ENCODE results near the gene NDST1.
A peak's percentile ranks its signal among the peaks of the same experiment; 100 is the strongest.

Gene NDST1

GRCh38 chr5:150590979-150591695 lies 83.2 kb downstream of the NDST1 start:
- Histone ChIP-seq H3K27ac (ENCODE audit: low read depth, low read length) (peak overlapping the region; percentile 86), H3K9me3 (ENCODE audit: control insufficient read depth in 5 of 5, low read length in 5 of 5) (no peaks in the 10 kb centered on the region), H3K27me3 (ENCODE audit: control insufficient read depth in 5 of 5, insufficient read depth in 4 of 5, low read length in 5 of 5) (no peaks in the 10 kb centered on the region), H3K9ac (ENCODE audit: low read length in 5 of 5) (peak overlapping the region in 3 of 5 donors; percentile 13 to 38 (median 15)), H3K36me3 (ENCODE audit: control insufficient read depth in 5 of 5, insufficient read depth in 5 of 5, low read length in 5 of 5) (no peaks in the 10 kb centered on the region), H3K4me1 (ENCODE audit: control insufficient read depth in 5 of 5, insufficient read depth in 5 of 5, low read length in 5 of 5) (peaks cover 16 to 71% (median 57%) of the 10 kb centered on the region in 5 donors), H3K4me3 (ENCODE audit: low read depth in 1 of 5, low read length in 5 of 5) (peak overlapping the region in 1 of 5 donors; percentile 4)

- no peak overlapping the region for H3K4me3 ChIP-seq (ENCODE audit: low read depth in 1 of 5, low read length in 5 of 5)
- H3K9me3 ChIP-seq (ENCODE audit: control insufficient read depth in 5 of 5, low read length in 5 of 5): no peaks in the 10 kb centered on the region
- no peak overlapping the region for H3K27ac ChIP-seq (ENCODE audit: low read depth, low read length)
- no peak overlapping the region for H3K9ac ChIP-seq (ENCODE audit: low read length in 5 of 5)
- H3K36me3 ChIP-seq (ENCODE audit: control insufficient read depth in 5 of 5, insufficient read depth in 5 of 5, low read length in 5 of 5): no peaks in the 10 kb centered on the region
- peaks cover 16 to 83% (median 57%) of the 10 kb centered on the region in 5 donors for H3K4me1 ChIP-seq (ENCODE audit: control insufficient read depth in 5 of 5, insufficient read depth in 5 of 5, low read length in 5 of 5)
- H3K27me3 ChIP-seq (ENCODE audit: control insufficient read depth in 5 of 5, insufficient read depth in 4 of 5, low read length in 5 of 5): no peaks in the 10 kb centered on the region
Measured at GRCh38 chr5:150593593-150593992, 85.7 kb downstream of the NDST1 start.

GRCh38 chr5:150593996-150594395 lies 86.1 kb downstream of the NDST1 start:
- Histone ChIP-seq H3K36me3 (ENCODE audit: control insufficient read depth in 5 of 5, insufficient read depth in 5 of 5, low read length in 5 of 5) (no peaks in the 10 kb centered on the region), H3K27me3 (ENCODE audit: control insufficient read depth in 5 of 5, insufficient read depth in 4 of 5, low read length in 5 of 5) (no peaks in the 10 kb centered on the region), H3K27ac (ENCODE audit: low read depth, low read length) (no peak overlapping the region), H3K9me3 (ENCODE audit: control insufficient read depth in 5 of 5, low read length in 5 of 5) (no peaks in the 10 kb centered on the region), H3K4me3 (ENCODE audit: low read depth in 1 of 5, low read length in 5 of 5) (no peak overlapping the region), H3K9ac (ENCODE audit: low read length in 5 of 5) (no peak overlapping the region), H3K4me1 (ENCODE audit: control insufficient read depth in 5 of 5, insufficient read depth in 5 of 5, low read length in 5 of 5) (peaks cover 17 to 87% (median 57%) of the 10 kb centered on the region in 5 donors)

- Histone ChIP-seq H3K9me3 (ENCODE audit: control insufficient read depth in 5 of 5, low read length in 5 of 5) (no peaks in the 10 kb centered on the region), H3K27ac (ENCODE audit: low read depth, low read length) (peak overlapping the region; percentile 74), H3K36me3 (ENCODE audit: control insufficient read depth in 5 of 5, insufficient read depth in 5 of 5, low read length in 5 of 5) (no peaks in the 10 kb centered on the region), H3K27me3 (ENCODE audit: control insufficient read depth in 5 of 5, insufficient read depth in 4 of 5, low read length in 5 of 5) (no peaks in the 10 kb centered on the region), H3K4me1 (ENCODE audit: control insufficient read depth in 5 of 5, insufficient read depth in 5 of 5, low read length in 5 of 5) (peaks cover 14 to 88% (median 57%) of the 10 kb centered on the region in 5 donors), H3K9ac (ENCODE audit: low read length in 5 of 5) (no peak overlapping the region), H3K4me3 (ENCODE audit: low read depth in 1 of 5, low read length in 5 of 5) (no peak overlapping the region)
Measured at GRCh38 chr5:150595466-150596031, 87.6 kb downstream of the NDST1 start.

GRCh38 chr5:150596313-150596712 lies 88.4 kb downstream of the NDST1 start:
- H3K36me3 ChIP-seq (ENCODE audit: control insufficient read depth in 5 of 5, insufficient read depth in 5 of 5, low read length in 5 of 5): no peaks in the 10 kb centered on the region
- no peaks in the 10 kb centered on the region for H3K27me3 ChIP-seq (ENCODE audit: control insufficient read depth in 5 of 5, insufficient read depth in 4 of 5, low read length in 5 of 5)
- no peak overlapping the region for H3K4me3 ChIP-seq (ENCODE audit: low read depth in 1 of 5, low read length in 5 of 5)
- peak overlapping the region; percentile 74 for H3K27ac ChIP-seq (ENCODE audit: low read depth, low read length)
- H3K4me1 ChIP-seq (ENCODE audit: control insufficient read depth in 5 of 5, insufficient read depth in 5 of 5, low read length in 5 of 5): peaks cover 9 to 83% (median 51%) of the 10 kb centered on the region in 5 donors
- no peaks in the 10 kb centered on the region for H3K9me3 ChIP-seq (ENCODE audit: control insufficient read depth in 5 of 5, low read length in 5 of 5)
- peak overlapping the region in 1 of 5 donors; percentile 33 for H3K9ac ChIP-seq (ENCODE audit: low read length in 5 of 5)

GRCh38 chr5:150596826-150597225 lies 88.9 kb downstream of the NDST1 start:
- H3K4me3 ChIP-seq (ENCODE audit: low read depth in 1 of 5, low read length in 5 of 5): no peak overlapping the region
- H3K4me1 ChIP-seq (ENCODE audit: control insufficient read depth in 5 of 5, insufficient read depth in 5 of 5, low read length in 5 of 5): peaks cover 7 to 83% (median 48%) of the 10 kb centered on the region in 5 donors
- H3K9me3 ChIP-seq (ENCODE audit: control insufficient read depth in 5 of 5, low read length in 5 of 5): no peaks in the 10 kb centered on the region
- no peaks in the 10 kb centered on the region for H3K36me3 ChIP-seq (ENCODE audit: control insufficient read depth in 5 of 5, insufficient read depth in 5 of 5, low read length in 5 of 5)
- no peak overlapping the region for H3K9ac ChIP-seq (ENCODE audit: low read length in 5 of 5)
- peak overlapping the region; percentile 74 for H3K27ac ChIP-seq (ENCODE audit: low read depth, low read length)
- H3K27me3 ChIP-seq (ENCODE audit: control insufficient read depth in 5 of 5, insufficient read depth in 4 of 5, low read length in 5 of 5): no peaks in the 10 kb centered on the region

- peaks cover 7 to 85% (median 40%) of the 10 kb centered on the region in 5 donors for H3K4me1 ChIP-seq (ENCODE audit: control insufficient read depth in 5 of 5, insufficient read depth in 5 of 5, low read length in 5 of 5)
- peak overlapping the region in 1 of 5 donors; percentile 38 for H3K9ac ChIP-seq (ENCODE audit: low read length in 5 of 5)
- H3K27me3 ChIP-seq (ENCODE audit: control insufficient read depth in 5 of 5, insufficient read depth in 4 of 5, low read length in 5 of 5): no peaks in the 10 kb centered on the region
- peak overlapping the region; percentile 76 for H3K27ac ChIP-seq (ENCODE audit: low read depth, low read length)
- no peaks in the 10 kb centered on the region for H3K9me3 ChIP-seq (ENCODE audit: control insufficient read depth in 5 of 5, low read length in 5 of 5)
- H3K4me3 ChIP-seq (ENCODE audit: low read depth in 1 of 5, low read length in 5 of 5): no peak overlapping the region
- no peaks in the 10 kb centered on the region for H3K36me3 ChIP-seq (ENCODE audit: control insufficient read depth in 5 of 5, insufficient read depth in 5 of 5, low read length in 5 of 5)
Measured at GRCh38 chr5:150598006-150598405, 90.1 kb downstream of the NDST1 start.

GRCh38 chr5:150598821-150599273 lies 90.9 kb downstream of the NDST1 start:
- H3K4me3 ChIP-seq (ENCODE audit: low read depth in 1 of 5, low read length in 5 of 5): no peak overlapping the region
- peak overlapping the region in 1 of 5 donors; percentile 41 for H3K9ac ChIP-seq (ENCODE audit: low read length in 5 of 5)
- H3K4me1 ChIP-seq (ENCODE audit: control insufficient read depth in 5 of 5, insufficient read depth in 5 of 5, low read length in 5 of 5): peaks cover 10 to 85% (median 31%) of the 10 kb centered on the region in 5 donors
- no peaks in the 10 kb centered on the region for H3K9me3 ChIP-seq (ENCODE audit: control insufficient read depth in 5 of 5, low read length in 5 of 5)
- no peaks in the 10 kb centered on the region for H3K36me3 ChIP-seq (ENCODE audit: control insufficient read depth in 5 of 5, insufficient read depth in 5 of 5, low read length in 5 of 5)
- no peaks in the 10 kb centered on the region for H3K27me3 ChIP-seq (ENCODE audit: control insufficient read depth in 5 of 5, insufficient read depth in 4 of 5, low read length in 5 of 5)
- H3K27ac ChIP-seq (ENCODE audit: low read depth, low read length): peak overlapping the region; percentile 76

GRCh38 chr5:150599281-150599680 lies 91.3 kb downstream of the NDST1 start:
- Histone ChIP-seq H3K4me1 (ENCODE audit: control insufficient read depth in 5 of 5, insufficient read depth in 5 of 5, low read length in 5 of 5) (peaks cover 7 to 82% (median 27%) of the 10 kb centered on the region in 5 donors), H3K9me3 (ENCODE audit: control insufficient read depth in 5 of 5, low read length in 5 of 5) (no peaks in the 10 kb centered on the region), H3K9ac (ENCODE audit: low read length in 5 of 5) (peak overlapping the region in 1 of 5 donors; percentile 41), H3K36me3 (ENCODE audit: control insufficient read depth in 5 of 5, insufficient read depth in 5 of 5, low read length in 5 of 5) (no peaks in the 10 kb centered on the region), H3K27me3 (ENCODE audit: control insufficient read depth in 5 of 5, insufficient read depth in 4 of 5, low read length in 5 of 5) (no peaks in the 10 kb centered on the region), H3K4me3 (ENCODE audit: low read depth in 1 of 5, low read length in 5 of 5) (no peak overlapping the region), H3K27ac (ENCODE audit: low read depth, low read length) (peak overlapping the region; percentile 76)

GRCh38 chr5:150599917-150600511 lies 92.1 kb downstream of the NDST1 start:
- Histone ChIP-seq H3K4me1 (ENCODE audit: control insufficient read depth in 5 of 5, insufficient read depth in 5 of 5, low read length in 5 of 5) (peaks cover 5 to 75% (median 23%) of the 10 kb centered on the region in 5 donors), H3K9ac (ENCODE audit: low read length in 5 of 5) (peak overlapping the region in 1 of 5 donors; percentile 15), H3K36me3 (ENCODE audit: control insufficient read depth in 5 of 5, insufficient read depth in 5 of 5, low read length in 5 of 5) (no peaks in the 10 kb centered on the region), H3K27me3 (ENCODE audit: control insufficient read depth in 5 of 5, insufficient read depth in 4 of 5, low read length in 5 of 5) (no peaks in the 10 kb centered on the region), H3K4me3 (ENCODE audit: low read depth in 1 of 5, low read length in 5 of 5) (no peak overlapping the region), H3K27ac (ENCODE audit: low read depth, low read length) (peak overlapping the region; percentile 76), H3K9me3 (ENCODE audit: control insufficient read depth in 5 of 5, low read length in 5 of 5) (no peaks in the 10 kb centered on the region)

Measured in subcutaneous abdominal adipose tissue (tissue), 5 donors.